SU-DHL-6 (cell line): ENCODE data around the gene SLC41A3.
"Not testable (repeated sequence)": the region's sequence is repeated elsewhere in the genome, so short reads cannot be mapped to it uniquely, and the experiment has no call there.

Source experiments
- H2AFZ ChIP-seq: fragments of 200-600 bp; sonication (generic); 2 replicates; pipeline ENCODE4 v1.6.1; 2014; ENCODE audit warnings: low read depth, mild to moderate bottlenecking, moderate library complexity, mixed read lengths, antibody characterized with exemption, low read length; ENCODE audit not compliant: severe bottlenecking
- H3F3A ChIP-seq: fragments of 200-600 bp; shearing (Covaris generic); 2 replicates; pipeline ENCODE4 v1.6.0; 2016; ENCODE audit warnings: antibody characterized with exemption, mild to moderate bottlenecking; ENCODE audit not compliant: insufficient read depth
- H3K27ac ChIP-seq: fragments of 200-600 bp; sonication (generic); 2 replicates; pipeline ENCODE4 v1.5.1; 2016; ENCODE audit warnings: low read depth, mild to moderate bottlenecking, low read length, moderate library complexity, mixed read lengths
- H3K27me3 ChIP-seq: fragments of 200-600 bp; sonication (generic), shearing (Covaris generic); 2 replicates; pipeline ENCODE4 v1.6.0; 2014; ENCODE audit warnings: mild to moderate bottlenecking, low read length
- H3K36me3 ChIP-seq: fragments of 200-600 bp; sonication (generic); 2 replicates; pipeline ENCODE4 v1.6.1; 2014; ENCODE audit warnings: mild to moderate bottlenecking, low read length, mixed read lengths
- H3K4me2 ChIP-seq: fragments of 300-600, 200-600 bp; shearing (Covaris generic), sonication (generic); 2 replicates; pipeline ENCODE4 v1.6.0; 2014; ENCODE audit warnings: low read length, low read depth, mild to moderate bottlenecking; ENCODE audit not compliant: poor library complexity, severe bottlenecking
- H3K4me3 ChIP-seq: fragments of 200-600 bp; sonication (generic); 2 replicates; pipeline ENCODE4 v1.5.1; 2014; ENCODE audit warnings: antibody characterized with exemption, low read length, mild to moderate bottlenecking, mixed read lengths; ENCODE audit not compliant: insufficient read depth, poor library complexity, severe bottlenecking
- H3K79me2 ChIP-seq: fragments of 200-600 bp; sonication (generic); 2 replicates; pipeline ENCODE4 v1.6.1; 2014; ENCODE audit warnings: mild to moderate bottlenecking, low read length, moderate library complexity; ENCODE audit not compliant: insufficient read depth
- H3K9ac ChIP-seq: fragments of 200-600 bp; sonication (generic); 2 replicates; pipeline ENCODE4 v1.7.0; 2014; ENCODE audit warnings: mild to moderate bottlenecking, low read length
- H3K9me2 ChIP-seq: fragments of 200-600 bp; sonication (generic); replicated peaks from 2 replicates; pipeline ENCODE4 v1.6.1; 2014; ENCODE audit warnings: low read length; ENCODE audit not compliant: insufficient read depth
- H3K9me3 ChIP-seq: fragments of 200-600 bp; sonication (generic); 2 replicates; pipeline ENCODE4 v1.6.1; 2014; ENCODE audit warnings: low read length, mixed read lengths; ENCODE audit not compliant: insufficient read depth
- H4K20me1 ChIP-seq: fragments of 200-600 bp; sonication (generic); 2 replicates; pipeline ENCODE4 v1.6.1; 2014; ENCODE audit warnings: low read depth, mild to moderate bottlenecking, antibody characterized with exemption, low read length, moderate library complexity, mixed read lengths
- CTCF ChIP-seq: fragments of 200-600 bp; sonication (generic); IDR thresholded peaks from one replicate; pipeline ENCODE4 v1.5.1; 2017; ENCODE audit warnings: antibody characterized with exemption, mild to moderate bottlenecking, low read length, moderate library complexity; ENCODE audit not compliant: insufficient read depth, poor library complexity, severe bottlenecking

The SLC41A3 gene

GRCh38 chr3:125975245-125976002 is 108.5 kb downstream of the SLC41A3 start:
- not testable (repeated sequence) for H2AFZ ChIP-seq, H3K36me3 ChIP-seq, H3K27me3 ChIP-seq, H3K4me2 ChIP-seq, H3K9ac ChIP-seq, H3K9me2 ChIP-seq, H3K27ac ChIP-seq, H3K9me3 ChIP-seq, H3F3A ChIP-seq, H3K79me2 ChIP-seq, H3K4me3 ChIP-seq, H4K20me1 ChIP-seq

GRCh38 chr3:125971997-125972944 is 111.7 kb downstream of the SLC41A3 start:
- not testable (repeated sequence) for H3K9me2 ChIP-seq, H3K27me3 ChIP-seq, H3K79me2 ChIP-seq, H2AFZ ChIP-seq, H3K4me2 ChIP-seq, H4K20me1 ChIP-seq, H3K27ac ChIP-seq, H3K36me3 ChIP-seq, H3K9me3 ChIP-seq, H3K4me3 ChIP-seq, H3K9ac ChIP-seq, H3F3A ChIP-seq
- peak; percentile 38 for TF ChIP-seq CTCF

- not testable (repeated sequence) for H3K9me2 ChIP-seq, H3K36me3 ChIP-seq, H3K9me3 ChIP-seq, H3K27ac ChIP-seq, H3K27me3 ChIP-seq, H3K4me2 ChIP-seq, H4K20me1 ChIP-seq, H3K9ac ChIP-seq, H2AFZ ChIP-seq, H3F3A ChIP-seq, H3K79me2 ChIP-seq, H3K4me3 ChIP-seq
Measured at GRCh38 chr3:125968701-125969592, 115.0 kb downstream of the SLC41A3 start, which contains the start of gene ROPN1B. TSS of gene ROPN1B (plus strand) at chr3:125969178. CDS start at chr3:125972055, 2,877 bp downstream.

GRCh38 chr3:125968121-125968520 is 115.8 kb downstream of the SLC41A3 start:
- H3K4me2 ChIP-seq, H3K4me3 ChIP-seq, H3F3A ChIP-seq, H4K20me1 ChIP-seq, H3K36me3 ChIP-seq, H3K9me2 ChIP-seq, H3K27me3 ChIP-seq, H3K9ac ChIP-seq, H3K27ac ChIP-seq, H3K79me2 ChIP-seq, H3K9me3 ChIP-seq, H2AFZ ChIP-seq: not testable (repeated sequence)
